ENCODE results near the gene VARS2.

Gene VARS2

GRCh38 chr6:30877419-30878262 is 36.4 kb upstream of the VARS2 start (continued):
- TF ChIP-seq, protein P1, sequence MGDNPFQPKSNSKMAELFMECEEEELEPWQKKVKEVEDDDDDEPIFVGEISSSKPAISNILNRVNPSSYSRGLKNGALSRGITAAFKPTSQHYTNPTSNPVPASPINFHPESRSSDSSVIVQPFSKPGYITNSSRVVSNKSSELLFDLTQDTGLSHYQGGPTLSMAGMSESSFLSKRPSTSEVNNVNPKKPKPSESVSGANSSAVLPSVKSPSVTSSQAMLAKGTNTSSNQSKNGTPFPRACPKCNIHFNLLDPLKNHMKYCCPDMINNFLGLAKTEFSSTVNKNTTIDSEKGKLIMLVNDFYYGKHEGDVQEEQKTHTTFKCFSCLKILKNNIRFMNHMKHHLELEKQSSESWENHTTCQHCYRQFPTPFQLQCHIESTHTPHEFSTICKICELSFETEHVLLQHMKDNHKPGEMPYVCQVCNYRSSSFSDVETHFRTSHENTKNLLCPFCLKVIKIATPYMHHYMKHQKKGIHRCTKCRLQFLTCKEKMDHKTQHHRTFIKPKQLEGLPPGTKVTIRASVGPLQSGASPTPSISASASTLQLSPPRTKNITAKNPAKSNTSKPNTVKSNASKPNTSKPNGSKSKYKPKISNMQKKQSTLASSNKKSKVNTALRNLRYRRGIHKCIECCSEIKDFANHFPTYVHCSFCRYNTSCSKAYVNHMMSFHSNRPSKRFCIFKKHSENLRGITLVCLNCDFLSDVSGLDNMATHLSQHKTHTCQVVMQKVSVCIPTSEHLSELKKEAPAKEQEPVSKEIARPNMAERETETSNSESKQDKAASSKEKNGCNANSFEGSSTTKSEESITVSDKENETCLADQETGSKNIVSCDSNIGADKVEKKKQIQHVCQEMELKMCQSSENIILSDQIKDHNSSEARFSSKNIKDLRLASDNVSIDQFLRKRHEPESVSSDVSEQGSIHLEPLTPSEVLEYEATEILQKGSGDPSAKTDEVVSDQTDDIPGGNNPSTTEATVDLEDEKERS (tag by site-specific recombination; IDR thresholded peaks at IDR 0.05): 0 out of 2 replicates have a peak, but pooled peaks have one; percentile 29

- Histone ChIP-seq H3K4me1 (ENCODE audit: control insufficient read depth, insufficient read depth, low read length) (peaks cover 6% of the 10 kb centered on the region), H3K4me3 (ENCODE audit: low read depth, low read length) (no peak overlapping the region), H3K36me3 (ENCODE audit: control insufficient read depth in 2 of 2, insufficient read depth in 1 of 2, low read length in 2 of 2) (no peaks in the 10 kb centered on the region), H3K9me3 (ENCODE audit: control insufficient read depth, insufficient read depth, low read depth, low read length) (no peaks in the 10 kb centered on the region), H3K27ac (ENCODE audit: extremely low read depth, low read depth, low read length) (no peak overlapping the region)
- TF ChIP-seq ZNF121 (tag by site-specific recombination; IDR thresholded peaks at IDR 0.05) (peak; percentile 87), GLIS1 (tag by site-specific recombination; IDR thresholded peaks at IDR 0.05) (no peak)
- CTCF ChIA-PET: interaction anchor here (0.6 to 14.8 kb wide), 14 partner anchors 34 to 314 kb away, joined by 3 to 332 read pairs (median 5); partner anchors contain the start of gene VARS2
- POLR2A ChIA-PET: no interaction called here
Measured at GRCh38 chr6:30879684-30880427, 34.2 kb upstream of the VARS2 start.

GRCh38 chr6:30880698-30881252 is 33.3 kb upstream of the VARS2 start:
- Histone ChIP-seq H3K27ac (ENCODE audit: extremely low read depth, low read depth, low read length) (no peak overlapping the region), H3K9me3 (ENCODE audit: control insufficient read depth, insufficient read depth, low read depth, low read length) (no peaks in the 10 kb centered on the region), H3K36me3 (ENCODE audit: control insufficient read depth in 2 of 2, insufficient read depth in 1 of 2, low read length in 2 of 2) (no peaks in the 10 kb centered on the region), H3K4me1 (ENCODE audit: control insufficient read depth, insufficient read depth, low read length) (peaks cover 16% of the 10 kb centered on the region), H3K4me3 (ENCODE audit: low read depth, low read length) (no peak overlapping the region)
- POLR2A ChIA-PET: no interaction called here
- CTCF ChIA-PET: interaction anchor here (0.6 to 14.8 kb wide), 10 partner anchors 32 to 313 kb away, joined by 3 to 332 read pairs (median 4); no protein-coding TSS in a partner anchor
- TF ChIP-seq EGR2 (tag by site-specific recombination; IDR thresholded peaks at IDR 0.05; ENCODE audit: low read depth) (peak; percentile 34; the same call in 1 of the 2 replicates), SP3 (tag by site-specific recombination; IDR thresholded peaks at IDR 0.05) (peak; percentile 45), ZBTB48 (tag by site-specific recombination; IDR thresholded peaks at IDR 0.05) (no peak), AEBP2 (tag by site-specific recombination; IDR thresholded peaks at IDR 0.05; ENCODE audit: borderline replicate concordance) (no peak), ZNF558 (tag by site-specific recombination; IDR thresholded peaks at IDR 0.05) (no peak), MYNN (tag by site-specific recombination; IDR thresholded peaks at IDR 0.05; ENCODE audit: borderline replicate concordance) (no peak), SP2 (tag by site-specific recombination; IDR thresholded peaks at IDR 0.05) (peak; percentile 54)
